ENCODE measurements around the gene ARHGEF7. TPM values are rescaled to one million over a fixed set of nuclear protein-coding genes. Genes with fewer than 3 reads are reported as not detected.

The ARHGEF7 gene
- total and polyA plus RNA-seq, 8 donors, result 11.6 to 126 (median 49.7) TPM

DNA sequence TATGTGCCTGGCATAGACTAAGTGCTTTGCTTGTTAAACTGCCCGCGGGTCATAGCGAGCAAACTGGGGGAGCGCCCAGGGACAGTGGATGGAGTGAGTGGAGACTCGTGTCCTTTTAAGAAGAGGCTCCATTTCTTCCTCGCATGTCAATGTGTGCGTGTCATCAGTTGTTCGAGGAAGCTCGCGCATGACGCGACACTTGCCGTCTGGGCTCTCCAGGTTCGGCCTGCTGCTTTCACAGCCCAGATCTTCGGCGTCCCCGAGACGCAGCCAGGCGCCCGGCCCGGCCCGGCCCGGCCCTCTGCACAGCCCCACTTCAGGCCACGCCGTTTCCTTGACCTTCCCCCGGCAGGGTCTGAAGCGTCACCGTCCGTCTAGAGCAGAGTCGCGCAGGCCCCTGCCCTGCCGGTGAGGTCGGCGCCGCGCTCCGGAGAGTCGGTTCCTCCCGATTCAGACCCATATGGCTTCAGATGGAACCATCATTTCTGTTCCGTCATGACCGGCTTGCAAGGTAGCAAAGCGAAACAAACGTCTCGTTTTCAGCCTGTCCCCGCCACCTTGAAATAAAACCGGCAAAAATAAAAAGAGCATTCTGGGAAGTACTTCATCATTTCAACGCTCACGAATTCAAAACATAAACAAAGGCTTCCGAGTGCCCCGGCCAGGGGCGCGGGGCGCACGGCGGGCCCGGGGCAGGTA lies 599 bp upstream of the ARHGEF7 start:
- Histone ChIP-seq H3K36me3 (no peaks in the 10 kb centered on the region), H3K4me3 (peak overlapping the region; percentile 53 to 75 (median 59)), H3K4me1 (peaks cover 18 to 25% (median 22%) of the 10 kb centered on the region in 4 donors), H3K27ac (peak overlapping the region; percentile 57 to 81 (median 66)), H3K27me3 (peaks cover 0 to 93% (median 36%) of the 10 kb centered on the region in 3 donors), H3K9me3 (peaks cover 0 to 7% (median 0%) of the 10 kb centered on the region in 4 donors)
- 1 to 5% (median 2%) methylated on average over 31 to 56 of the region's 56 CpGs for WGBS, 5 donors
- TF ChIP-seq EP300 (IDR thresholded peaks at IDR 0.05) (no peak), POLR2AphosphoS5 (IDR thresholded peaks at IDR 0.05) (peak in 1 of 3 donors; percentile 32)
- intact Hi-C loops (cut with DNase I; ENCODE audit: low total_unique reads), result no loop called here
- DNase-seq, result peak in 1 of 2 donors; percentile 76

DNA sequence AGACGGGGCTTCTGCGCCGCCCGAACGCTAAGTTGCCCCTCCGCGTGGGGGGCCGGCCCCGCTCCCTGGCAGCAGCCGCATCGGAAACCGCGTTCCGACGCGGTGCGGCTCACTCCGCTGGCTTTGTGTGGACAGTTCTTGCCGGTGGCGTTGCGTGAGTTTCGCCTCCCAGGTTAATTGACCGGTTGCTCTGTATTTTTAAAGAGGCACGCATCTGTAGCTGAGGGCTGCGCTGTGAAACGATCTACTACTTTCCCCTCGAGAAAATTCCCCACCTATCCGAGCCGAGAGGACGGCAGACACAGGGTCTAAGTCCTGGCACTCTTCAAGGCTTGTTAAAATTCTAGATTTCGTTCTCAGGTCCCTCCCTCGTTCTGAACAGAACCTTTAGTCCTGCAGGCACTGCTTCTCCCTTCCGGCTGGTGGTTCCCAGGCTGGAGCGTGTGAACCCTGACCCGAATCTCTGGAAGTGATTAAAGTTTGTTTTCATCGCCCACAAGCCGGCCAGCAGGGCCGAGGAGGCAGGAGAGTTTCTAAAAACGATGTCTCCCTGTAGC lies 933 bp downstream of the ARHGEF7 start:
- H3K4me1 ChIP-seq, result peaks cover 18 to 25% (median 22%) of the 10 kb centered on the region in 4 donors
- DNase-seq, result peak in 1 of 2 donors; percentile 83
- no peaks in the 10 kb centered on the region for H3K36me3 ChIP-seq
- 2 to 5% (median 3%) methylated on average over 37 to 39 of the region's 39 CpGs for WGBS, 5 donors
- intact Hi-C loops (cut with DNase I; ENCODE audit: low total_unique reads), result no loop called here
- H3K4me3 ChIP-seq, result peak overlapping the region; percentile 53 to 75 (median 59)
- TF ChIP-seq EP300 (IDR thresholded peaks at IDR 0.05) (no peak), POLR2A (IDR thresholded peaks at IDR 0.05) (no peak), POLR2AphosphoS5 (IDR thresholded peaks at IDR 0.05) (peak in 1 of 3 donors; percentile 21)
- TF ChIP-seq, protein P1, sequence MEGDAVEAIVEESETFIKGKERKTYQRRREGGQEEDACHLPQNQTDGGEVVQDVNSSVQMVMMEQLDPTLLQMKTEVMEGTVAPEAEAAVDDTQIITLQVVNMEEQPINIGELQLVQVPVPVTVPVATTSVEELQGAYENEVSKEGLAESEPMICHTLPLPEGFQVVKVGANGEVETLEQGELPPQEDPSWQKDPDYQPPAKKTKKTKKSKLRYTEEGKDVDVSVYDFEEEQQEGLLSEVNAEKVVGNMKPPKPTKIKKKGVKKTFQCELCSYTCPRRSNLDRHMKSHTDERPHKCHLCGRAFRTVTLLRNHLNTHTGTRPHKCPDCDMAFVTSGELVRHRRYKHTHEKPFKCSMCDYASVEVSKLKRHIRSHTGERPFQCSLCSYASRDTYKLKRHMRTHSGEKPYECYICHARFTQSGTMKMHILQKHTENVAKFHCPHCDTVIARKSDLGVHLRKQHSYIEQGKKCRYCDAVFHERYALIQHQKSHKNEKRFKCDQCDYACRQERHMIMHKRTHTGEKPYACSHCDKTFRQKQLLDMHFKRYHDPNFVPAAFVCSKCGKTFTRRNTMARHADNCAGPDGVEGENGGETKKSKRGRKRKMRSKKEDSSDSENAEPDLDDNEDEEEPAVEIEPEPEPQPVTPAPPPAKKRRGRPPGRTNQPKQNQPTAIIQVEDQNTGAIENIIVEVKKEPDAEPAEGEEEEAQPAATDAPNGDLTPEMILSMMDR (IDR thresholded peaks at IDR 0.05), result no peak
- H3K9me3 ChIP-seq, result no peaks in the 10 kb centered on the region
- peak overlapping the region in 4 of 5 donors; percentile 41 to 81 (median 58) for H3K27ac ChIP-seq
- H3K27me3 ChIP-seq, result peaks cover 0 to 85% (median 36%) of the 10 kb centered on the region in 3 donors

DNA sequence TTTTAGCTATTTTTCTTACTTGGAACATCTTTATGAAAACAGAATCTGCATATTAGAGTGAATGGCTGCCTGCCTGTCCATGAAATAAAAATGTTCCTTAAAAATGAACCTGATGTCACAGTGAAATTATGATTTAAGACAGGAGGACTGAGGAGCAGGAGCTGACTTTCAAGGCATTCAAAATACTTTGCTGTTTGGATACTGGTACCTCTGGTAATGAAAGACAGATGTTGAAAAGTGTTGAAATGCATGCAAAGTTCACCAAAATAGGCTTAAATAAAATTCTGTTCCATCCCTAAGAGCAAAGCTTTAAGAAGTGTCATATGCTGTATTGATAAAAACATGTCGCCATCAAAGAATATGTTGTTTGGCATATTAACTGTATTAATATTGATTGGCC lies 1.7 kb downstream of the ARHGEF7 start:
- Histone ChIP-seq H3K4me1 (peaks cover 18 to 25% (median 22%) of the 10 kb centered on the region in 4 donors), H3K9me3 (no peaks in the 10 kb centered on the region), H3K36me3 (no peaks in the 10 kb centered on the region), H3K4me3 (no peak overlapping the region), H3K27me3 (peaks cover 0 to 84% (median 30%) of the 10 kb centered on the region in 3 donors), H3K27ac (peak overlapping the region in 1 of 5 donors; percentile 81)
- DNase-seq, result no peak
- WGBS, 5 donors, result 89 to 95% (median 95%) methylated on average over 1 of the region's 1 CpG
- intact Hi-C loops (cut with DNase I; ENCODE audit: low total_unique reads), result no loop called here
- TF ChIP-seq, protein P1 (IDR thresholded peaks at IDR 0.05), result no peak
- TF ChIP-seq POLR2A (IDR thresholded peaks at IDR 0.05) (no peak), POLR2AphosphoS5 (IDR thresholded peaks at IDR 0.05) (no peak), EP300 (IDR thresholded peaks at IDR 0.05) (no peak)

DNA sequence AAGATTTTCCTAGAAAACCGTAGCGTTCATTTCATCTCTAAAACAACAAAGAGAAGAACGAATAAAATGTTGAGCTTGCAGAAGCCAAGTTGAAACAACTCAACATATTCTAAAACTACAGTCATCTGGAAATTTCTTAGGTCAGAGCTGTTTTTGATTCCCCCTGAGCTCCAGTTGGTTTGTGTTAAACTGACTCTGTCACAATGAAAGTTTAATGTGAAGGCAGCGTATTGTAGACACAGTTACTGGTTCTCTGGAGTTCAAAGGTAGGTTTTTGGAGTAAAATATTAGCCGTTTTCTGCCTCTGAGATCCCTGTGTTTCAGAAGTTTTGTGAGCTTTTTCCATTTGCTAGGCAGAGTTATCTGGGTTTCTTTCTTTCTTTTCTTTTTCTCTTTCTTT lies 2.2 kb downstream of the ARHGEF7 start:
- H3K4me3 ChIP-seq, result no peak overlapping the region
- DNase-seq, result no peak
- WGBS, 5 donors, result 75 to 92% (median 90%) methylated on average over 5 of the region's 5 CpGs
- H3K4me1 ChIP-seq, result peaks cover 18 to 25% (median 22%) of the 10 kb centered on the region in 4 donors
- no peaks in the 10 kb centered on the region for H3K9me3 ChIP-seq
- peaks cover 0 to 82% (median 27%) of the 10 kb centered on the region in 3 donors for H3K27me3 ChIP-seq
- H3K27ac ChIP-seq, result no peak overlapping the region
- intact Hi-C loops (cut with DNase I; ENCODE audit: low total_unique reads), result no loop called here
- no peak for TF ChIP-seq EP300 (IDR thresholded peaks at IDR 0.05)
- TF ChIP-seq POLR2AphosphoS5 (IDR thresholded peaks at IDR 0.05), result no peak
- TF ChIP-seq POLR2A (IDR thresholded peaks at IDR 0.05), result no peak
- TF ChIP-seq, protein P1 (IDR thresholded peaks at IDR 0.05), result no peak
- H3K36me3 ChIP-seq, result no peaks in the 10 kb centered on the region

Data from stomach (tissue), 9 donors.